GM12875 (cell line): ENCODE data around the gene TH.

Experiments used
- H3K4me3 ChIP-seq: one replicate; pipeline ENCODE4 v1.5.1; 2011; ENCODE audit warnings: low read depth, low read length, control low read depth
- CTCF ChIP-seq: IDR thresholded peaks from 2 replicates; pipeline ENCODE4 v1.5.1; 2011; ENCODE audit warnings: low read depth, mild to moderate bottlenecking, control low read depth, inconsistent platforms, low read length, moderate library complexity, borderline replicate concordance; ENCODE audit not compliant: insufficient read depth

TH gene

DNA sequence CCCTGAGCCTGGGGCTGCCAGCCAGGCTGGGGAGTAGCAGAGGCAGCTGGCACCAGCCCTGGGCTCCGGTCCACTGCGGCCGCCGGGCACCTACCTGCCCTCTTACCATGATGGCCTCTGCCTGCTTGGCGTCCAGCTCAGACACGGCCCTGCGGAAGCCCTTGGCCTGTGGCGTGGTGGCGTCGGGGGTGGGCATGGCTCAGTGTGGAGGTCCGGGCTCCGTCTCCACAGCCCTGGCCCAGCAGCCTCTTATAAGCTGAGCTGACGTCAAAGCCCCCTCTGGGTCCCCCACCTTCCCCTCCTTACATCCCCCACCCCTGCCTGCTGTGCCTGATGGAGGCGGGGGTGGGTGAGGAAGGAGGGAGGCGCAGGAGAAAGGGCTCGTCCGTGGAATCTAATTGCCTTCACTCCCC lies at the start of gene TH:
Gene TH, minus strand, starts transcription at position 225 of the 413 bp plus-strand sequence. Its CDS starts 29 bp downstream, at position 196.
- no peak within 1 kb of the TSS for H3K4me3 ChIP-seq
- TF ChIP-seq CTCF, result no peak

DNA sequence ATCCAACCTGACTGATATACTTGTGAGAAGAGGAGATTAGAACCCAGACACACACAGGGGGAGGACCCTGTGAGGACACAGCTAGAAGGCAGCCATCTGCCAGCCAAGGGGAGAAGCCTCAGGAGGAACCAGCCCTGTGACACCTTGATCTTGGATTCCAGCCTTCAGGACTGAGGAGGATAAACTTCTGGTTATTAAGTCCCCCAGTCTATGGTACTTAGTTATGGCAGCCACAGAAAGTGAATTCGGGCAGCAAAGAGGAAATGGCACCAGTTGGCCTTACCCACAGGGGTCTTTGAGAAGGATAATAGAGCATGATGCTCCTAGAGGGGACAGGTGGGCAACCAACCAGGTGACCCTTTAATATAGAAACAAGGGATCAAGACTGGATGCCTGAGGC lies 49.4 kb upstream of the TH start:
- no peak for TF ChIP-seq CTCF
- H3K4me3 ChIP-seq, result no peak overlapping the region

GRCh38 chr11:2220173-2220771 lies 48.7 kb upstream of the TH start:
- no peak for TF ChIP-seq CTCF
- H3K4me3 ChIP-seq, result no peak overlapping the region

DNA sequence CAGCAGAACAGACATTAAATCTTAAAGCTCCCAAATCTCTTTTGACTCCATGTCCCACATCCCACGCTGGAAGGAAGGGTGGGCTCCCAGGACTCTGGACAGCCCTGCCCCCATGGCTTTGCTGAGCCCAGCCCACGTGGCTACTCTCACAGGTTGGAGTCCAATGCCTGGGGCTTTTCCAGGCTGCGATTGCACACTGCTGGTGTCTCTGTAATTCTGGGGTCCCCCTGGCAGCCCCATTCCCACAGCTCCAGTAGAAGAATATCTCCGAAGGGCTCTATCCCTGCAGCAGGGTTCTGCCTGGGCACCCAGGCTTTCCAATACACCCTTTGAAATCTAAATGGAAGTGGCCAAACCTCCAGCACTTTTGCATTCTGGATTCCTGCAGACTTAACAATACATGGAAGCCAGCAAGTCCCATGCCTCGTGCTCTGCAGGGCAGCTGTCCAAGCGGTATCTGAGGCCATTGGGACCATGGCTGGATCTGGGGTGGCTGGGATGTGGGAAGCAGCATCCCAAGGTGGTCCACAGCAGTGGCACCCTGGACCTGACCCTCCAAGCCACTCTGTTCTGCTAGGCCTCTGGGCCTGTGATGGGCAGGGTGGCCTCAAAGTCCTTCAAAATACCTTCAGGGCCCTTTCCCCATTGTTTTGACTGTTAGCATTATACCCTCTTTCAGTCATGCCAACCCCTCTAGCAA lies 47.9 kb upstream of the TH start:
- no peak overlapping the region for H3K4me3 ChIP-seq
- TF ChIP-seq CTCF, result no peak

GRCh38 chr11:2218031-2218633 lies 46.5 kb upstream of the TH start:
- no peak overlapping the region for H3K4me3 ChIP-seq
- no peak for TF ChIP-seq CTCF

DNA sequence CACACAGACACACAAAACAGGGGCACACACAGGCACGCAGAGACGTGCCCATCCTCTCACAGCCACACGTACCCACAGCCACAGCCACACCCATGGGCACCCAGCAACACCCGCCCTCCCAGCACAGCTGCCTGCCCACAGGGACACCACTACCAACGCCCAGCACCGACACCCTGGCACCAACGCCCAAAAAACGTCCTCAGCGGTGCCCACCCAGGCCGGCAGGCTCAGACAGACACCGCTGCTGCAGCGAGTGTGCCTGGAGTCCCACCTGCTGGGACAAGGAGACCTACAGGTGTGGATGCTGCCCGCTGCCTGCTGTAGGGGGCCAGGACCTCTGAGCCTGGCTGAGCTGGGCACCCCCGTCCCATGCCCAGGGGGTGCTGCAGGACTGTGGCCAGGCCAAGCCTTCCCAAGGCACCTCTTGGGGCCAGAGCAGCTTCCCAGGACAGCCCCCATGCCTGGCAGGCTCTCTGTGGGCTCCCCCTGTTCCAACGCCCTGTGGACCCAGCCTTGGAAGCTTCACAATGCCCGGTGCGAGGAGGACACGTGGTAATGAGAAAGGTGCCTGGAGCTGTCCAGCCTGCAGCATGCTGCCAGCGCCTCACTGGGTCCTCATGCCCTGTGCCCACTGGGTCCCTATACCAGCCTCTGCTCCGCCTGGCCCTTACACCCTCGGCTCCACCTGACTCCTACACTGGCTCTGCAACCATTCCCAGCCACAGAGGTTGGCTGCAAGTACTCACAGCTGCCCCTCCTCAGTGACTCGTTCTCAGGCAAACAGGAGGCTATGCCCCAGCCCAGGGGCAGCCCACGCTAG lies 45.8 kb upstream of the TH start:
- no peak for TF ChIP-seq CTCF
- H3K4me3 ChIP-seq, result no peak overlapping the region
